Measurements from ENCODE around the gene HBS1L. TPM values are rescaled to one million over a fixed set of nuclear protein-coding genes. Genes with fewer than 3 reads are reported as not detected.

Gene HBS1L
- total RNA-seq, 1 experiment from 2014 or later, result 63.6 TPM

DNA sequence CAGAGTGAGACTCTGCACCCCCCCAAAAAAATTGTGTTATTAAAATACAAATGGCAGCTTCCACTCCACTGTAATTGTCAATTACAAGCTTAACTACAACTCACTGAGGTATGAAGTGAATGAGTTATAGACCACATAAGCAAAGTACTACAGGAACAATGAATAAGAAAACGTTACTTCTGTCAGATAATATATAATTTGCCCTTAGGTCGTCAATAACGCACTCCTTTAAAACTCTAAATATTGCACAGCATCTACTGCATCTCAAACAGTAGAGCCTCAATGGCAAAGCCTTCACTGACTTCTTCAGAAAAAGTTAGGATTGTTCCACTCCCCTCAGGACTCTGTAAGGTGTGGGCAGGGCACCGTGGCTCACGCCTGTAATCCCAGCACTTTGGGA is 2.0 kb upstream of the HBS1L start:
- H3K9me2 ChIP-seq (replicated peaks; ENCODE audit: insufficient read depth, low read length), result no peaks in the 10 kb centered on the region
- H3K4me1 ChIP-seq (ENCODE audit: low read length), result peaks cover 26% of the 10 kb centered on the region
- 0 out of 2 replicates have a peak, but pooled peaks cover 2% of the 10 kb centered on the region for H3K36me3 ChIP-seq (ENCODE audit: insufficient read depth, low read length)
- no peak overlapping the region for H3K4me3 ChIP-seq (ENCODE audit: low read length)
- H3K79me2 ChIP-seq (ENCODE audit: low read length), result peaks cover 30% of the 10 kb centered on the region
- no peaks in the 10 kb centered on the region for H3K27me3 ChIP-seq (ENCODE audit: low read length)
- no peak for DNase-seq
- no peak overlapping the region for H2AFZ ChIP-seq (ENCODE audit: low read length)
- H3K4me2 ChIP-seq (ENCODE audit: low read depth, low read length, poor library complexity, severe bottlenecking), result no peak overlapping the region
- H3K27ac ChIP-seq (ENCODE audit: low read length), result no peak overlapping the region
- H3K9me3 ChIP-seq (ENCODE audit: low read length), result no peaks in the 10 kb centered on the region
- no peaks in the 10 kb centered on the region for H4K20me1 ChIP-seq (ENCODE audit: insufficient read depth, low read depth, low read length)
- H3K9ac ChIP-seq (ENCODE audit: low read length), result no peak overlapping the region

DNA sequence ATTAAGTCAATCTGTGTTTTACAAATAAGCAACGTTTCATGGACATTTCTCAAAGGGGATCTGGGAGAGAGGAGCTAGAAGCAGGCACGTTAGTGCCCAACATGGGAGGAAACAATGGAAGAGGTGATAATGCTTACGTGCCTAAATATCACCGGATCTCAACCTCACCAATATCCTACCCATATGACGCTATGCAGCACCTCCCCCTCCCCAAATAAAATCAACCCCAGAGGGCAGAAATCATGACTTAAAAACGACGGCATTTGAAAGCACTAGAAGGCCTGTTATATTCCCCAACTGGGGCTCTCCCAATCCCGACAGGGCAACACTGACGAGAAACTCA is 425 bp downstream of the HBS1L start:
- peaks cover 8% of the 10 kb centered on the region; the same call in 1 of the 2 replicates for H3K36me3 ChIP-seq (ENCODE audit: insufficient read depth, low read length)
- H3K9ac ChIP-seq (ENCODE audit: low read length), result peak overlapping the region; percentile 89
- no peaks in the 10 kb centered on the region for H3K9me3 ChIP-seq (ENCODE audit: low read length)
- peak overlapping the region; percentile 25; the same call in 1 of the 2 replicates for H3K27ac ChIP-seq (ENCODE audit: low read length)
- H3K4me3 ChIP-seq (ENCODE audit: low read length), result peak overlapping the region; percentile 88
- peak; percentile 63 for DNase-seq
- peaks cover 26% of the 10 kb centered on the region for H3K4me1 ChIP-seq (ENCODE audit: low read length)
- H3K9me2 ChIP-seq (replicated peaks; ENCODE audit: insufficient read depth, low read length), result no peaks in the 10 kb centered on the region
- peak overlapping the region; percentile 96 for H3K4me2 ChIP-seq (ENCODE audit: low read depth, low read length, poor library complexity, severe bottlenecking)
- H3K27me3 ChIP-seq (ENCODE audit: low read length), result no peaks in the 10 kb centered on the region
- H3K79me2 ChIP-seq (ENCODE audit: low read length), result peaks cover 53% of the 10 kb centered on the region
- peak overlapping the region; percentile 40; the same call in 1 of the 2 replicates for H2AFZ ChIP-seq (ENCODE audit: low read length)
- no peaks in the 10 kb centered on the region for H4K20me1 ChIP-seq (ENCODE audit: insufficient read depth, low read depth, low read length)

DNA sequence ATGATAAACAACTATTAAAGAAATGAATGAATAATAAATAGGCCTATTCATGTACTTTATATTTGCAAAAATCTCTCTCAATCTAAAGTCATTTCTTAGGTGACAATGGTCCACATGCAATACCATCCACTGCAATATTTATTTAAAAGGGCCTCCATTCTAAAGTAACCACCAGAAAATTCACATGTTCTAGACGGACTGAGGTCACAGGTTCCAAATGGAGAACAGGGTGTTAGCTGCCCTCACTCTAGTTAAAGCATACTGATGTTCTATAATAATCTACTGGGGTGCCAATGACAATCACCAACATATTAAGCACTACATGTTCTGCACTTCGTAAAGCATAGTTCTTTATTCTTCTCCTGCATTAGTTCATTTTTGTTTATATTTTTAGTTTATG is 1.2 kb downstream of the HBS1L start:
- Histone ChIP-seq H3K27me3 (ENCODE audit: low read length) (no peaks in the 10 kb centered on the region), H3K9me3 (ENCODE audit: low read length) (no peaks in the 10 kb centered on the region), H3K4me1 (ENCODE audit: low read length) (peaks cover 26% of the 10 kb centered on the region), H2AFZ (ENCODE audit: low read length) (no peak overlapping the region), H3K4me2 (ENCODE audit: low read depth, low read length, poor library complexity, severe bottlenecking) (peak overlapping the region; percentile 96), H3K4me3 (ENCODE audit: low read length) (peak overlapping the region; percentile 88), H3K36me3 (ENCODE audit: insufficient read depth, low read length) (peaks cover 16% of the 10 kb centered on the region; the same call in 1 of the 2 replicates), H4K20me1 (ENCODE audit: insufficient read depth, low read depth, low read length) (no peaks in the 10 kb centered on the region), H3K9ac (ENCODE audit: low read length) (peak overlapping the region; percentile 89), H3K9me2 (replicated peaks; ENCODE audit: insufficient read depth, low read length) (no peaks in the 10 kb centered on the region), H3K79me2 (ENCODE audit: low read length) (peaks cover 61% of the 10 kb centered on the region), H3K27ac (ENCODE audit: low read length) (no peak overlapping the region)
- peak; percentile 53 for DNase-seq

DNA sequence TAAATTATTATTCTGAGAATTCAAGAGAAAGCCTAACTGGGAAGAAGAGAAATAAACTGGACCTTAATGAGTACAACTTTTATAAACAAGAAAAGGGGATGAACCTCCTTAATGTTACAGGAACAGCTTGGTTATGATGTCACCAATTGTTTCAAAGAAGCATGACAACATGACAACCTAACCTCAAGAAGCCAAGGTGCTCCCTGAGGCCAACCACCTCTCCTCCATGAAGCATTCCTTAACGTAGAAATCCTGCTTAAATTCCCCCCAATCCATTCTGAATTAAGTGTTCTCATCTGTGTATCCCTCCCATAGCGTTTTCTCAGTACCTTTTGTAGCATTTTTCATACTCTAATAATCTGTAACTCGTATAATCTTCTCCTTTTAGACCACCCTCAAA is 1.7 kb downstream of the HBS1L start:
- Histone ChIP-seq H4K20me1 (ENCODE audit: insufficient read depth, low read depth, low read length) (no peaks in the 10 kb centered on the region), H3K4me3 (ENCODE audit: low read length) (peak overlapping the region; percentile 88), H3K4me1 (ENCODE audit: low read length) (peaks cover 26% of the 10 kb centered on the region), H3K9me2 (replicated peaks; ENCODE audit: insufficient read depth, low read length) (no peaks in the 10 kb centered on the region), H3K4me2 (ENCODE audit: low read depth, low read length, poor library complexity, severe bottlenecking) (peak overlapping the region; percentile 96), H3K27me3 (ENCODE audit: low read length) (no peaks in the 10 kb centered on the region), H3K36me3 (ENCODE audit: insufficient read depth, low read length) (peaks cover 21% of the 10 kb centered on the region), H3K27ac (ENCODE audit: low read length) (no peak overlapping the region), H3K79me2 (ENCODE audit: low read length) (peaks cover 66% of the 10 kb centered on the region), H3K9ac (ENCODE audit: low read length) (peak overlapping the region; percentile 89), H3K9me3 (ENCODE audit: low read length) (no peaks in the 10 kb centered on the region), H2AFZ (ENCODE audit: low read length) (no peak overlapping the region)
- no peak for DNase-seq

GRCh38 chr6:135048915-135049314 is 5.7 kb downstream of the HBS1L start:
- peaks cover 32% of the 10 kb centered on the region for H3K4me1 ChIP-seq (ENCODE audit: low read length)
- H3K27ac ChIP-seq (ENCODE audit: low read length), result no peak overlapping the region
- peaks cover 99% of the 10 kb centered on the region for H3K79me2 ChIP-seq (ENCODE audit: low read length)
- H4K20me1 ChIP-seq (ENCODE audit: insufficient read depth, low read depth, low read length), result no peaks in the 10 kb centered on the region
- H3K9me2 ChIP-seq (replicated peaks; ENCODE audit: insufficient read depth, low read length), result no peaks in the 10 kb centered on the region
- H3K4me3 ChIP-seq (ENCODE audit: low read length), result no peak overlapping the region
- no peak overlapping the region for H2AFZ ChIP-seq (ENCODE audit: low read length)
- H3K27me3 ChIP-seq (ENCODE audit: low read length), result no peaks in the 10 kb centered on the region
- no peak for DNase-seq
- H3K4me2 ChIP-seq (ENCODE audit: low read depth, low read length, poor library complexity, severe bottlenecking), result no peak overlapping the region
- no peaks in the 10 kb centered on the region for H3K9me3 ChIP-seq (ENCODE audit: low read length)
- H3K36me3 ChIP-seq (ENCODE audit: insufficient read depth, low read length), result peaks cover 37% of the 10 kb centered on the region
- no peak overlapping the region for H3K9ac ChIP-seq (ENCODE audit: low read length)

GRCh38 chr6:135047336-135047735 is 7.3 kb downstream of the HBS1L start:
- Histone ChIP-seq H3K27ac (ENCODE audit: low read length) (no peak overlapping the region), H4K20me1 (ENCODE audit: insufficient read depth, low read depth, low read length) (no peaks in the 10 kb centered on the region), H3K4me1 (ENCODE audit: low read length) (peaks cover 19% of the 10 kb centered on the region)

GRCh38 chr6:135046912-135047311 is 7.7 kb downstream of the HBS1L start:
- no peaks in the 10 kb centered on the region for H3K9me3 ChIP-seq (ENCODE audit: low read length)
- no peak for DNase-seq
- peaks cover 16% of the 10 kb centered on the region for H3K4me1 ChIP-seq (ENCODE audit: low read length)
- no peaks in the 10 kb centered on the region for H3K27me3 ChIP-seq (ENCODE audit: low read length)
- H3K9ac ChIP-seq (ENCODE audit: low read length), result no peak overlapping the region
- no peaks in the 10 kb centered on the region for H3K9me2 ChIP-seq (replicated peaks; ENCODE audit: insufficient read depth, low read length)
- H3K4me3 ChIP-seq (ENCODE audit: low read length), result no peak overlapping the region
- H2AFZ ChIP-seq (ENCODE audit: low read length), result no peak overlapping the region
- H3K79me2 ChIP-seq (ENCODE audit: low read length), result peaks cover 98% of the 10 kb centered on the region
- H3K4me2 ChIP-seq (ENCODE audit: low read depth, low read length, poor library complexity, severe bottlenecking), result no peak overlapping the region
- H3K27ac ChIP-seq (ENCODE audit: low read length), result no peak overlapping the region
- H4K20me1 ChIP-seq (ENCODE audit: insufficient read depth, low read depth, low read length), result no peaks in the 10 kb centered on the region
- H3K36me3 ChIP-seq (ENCODE audit: insufficient read depth, low read length), result peaks cover 37% of the 10 kb centered on the region

More at GRCh38 chr6:135047336-135047735, 7.3 kb downstream of the HBS1L start:
- no peak overlapping the region for H2AFZ ChIP-seq (ENCODE audit: low read length)
- no peaks in the 10 kb centered on the region for H3K9me3 ChIP-seq (ENCODE audit: low read length)
- no peaks in the 10 kb centered on the region for H3K9me2 ChIP-seq (replicated peaks; ENCODE audit: insufficient read depth, low read length)
- H3K4me3 ChIP-seq (ENCODE audit: low read length), result no peak overlapping the region
- H3K27me3 ChIP-seq (ENCODE audit: low read length), result no peaks in the 10 kb centered on the region
- DNase-seq, result no peak
- H3K4me2 ChIP-seq (ENCODE audit: low read depth, low read length, poor library complexity, severe bottlenecking), result no peak overlapping the region
- H3K9ac ChIP-seq (ENCODE audit: low read length), result no peak overlapping the region
- H3K79me2 ChIP-seq (ENCODE audit: low read length), result peaks cover 98% of the 10 kb centered on the region
- H3K36me3 ChIP-seq (ENCODE audit: insufficient read depth, low read length), result peaks cover 37% of the 10 kb centered on the region

- no peak overlapping the region for H3K9ac ChIP-seq (ENCODE audit: low read length)
- no peak overlapping the region for H2AFZ ChIP-seq (ENCODE audit: low read length)
- no peaks in the 10 kb centered on the region for H3K27me3 ChIP-seq (ENCODE audit: low read length)
- H3K9me3 ChIP-seq (ENCODE audit: low read length), result no peaks in the 10 kb centered on the region
- no peaks in the 10 kb centered on the region for H3K9me2 ChIP-seq (replicated peaks; ENCODE audit: insufficient read depth, low read length)
- H3K4me1 ChIP-seq (ENCODE audit: low read length), result peaks cover 16% of the 10 kb centered on the region
- peaks cover 96% of the 10 kb centered on the region for H3K79me2 ChIP-seq (ENCODE audit: low read length)
- no peak overlapping the region for H3K27ac ChIP-seq (ENCODE audit: low read length)
- no peak overlapping the region for H3K4me3 ChIP-seq (ENCODE audit: low read length)
- H3K4me2 ChIP-seq (ENCODE audit: low read depth, low read length, poor library complexity, severe bottlenecking), result no peak overlapping the region
- no peaks in the 10 kb centered on the region for H4K20me1 ChIP-seq (ENCODE audit: insufficient read depth, low read depth, low read length)
- H3K36me3 ChIP-seq (ENCODE audit: insufficient read depth, low read length), result peaks cover 42% of the 10 kb centered on the region
- no peak for DNase-seq
Measured at GRCh38 chr6:135044639-135045038, 10.0 kb downstream of the HBS1L start.

GRCh38 chr6:135043846-135044245 is 10.8 kb downstream of the HBS1L start:
- H3K79me2 ChIP-seq (ENCODE audit: low read length), result peaks cover 97% of the 10 kb centered on the region
- H3K9me2 ChIP-seq (replicated peaks; ENCODE audit: insufficient read depth, low read length), result no peaks in the 10 kb centered on the region
- H3K27ac ChIP-seq (ENCODE audit: low read length), result no peak overlapping the region
- no peaks in the 10 kb centered on the region for H3K27me3 ChIP-seq (ENCODE audit: low read length)
- no peaks in the 10 kb centered on the region for H3K9me3 ChIP-seq (ENCODE audit: low read length)
- H3K9ac ChIP-seq (ENCODE audit: low read length), result no peak overlapping the region
- H2AFZ ChIP-seq (ENCODE audit: low read length), result no peak overlapping the region
- peaks cover 16% of the 10 kb centered on the region for H3K4me1 ChIP-seq (ENCODE audit: low read length)
- no peak overlapping the region for H3K4me3 ChIP-seq (ENCODE audit: low read length)
- H3K36me3 ChIP-seq (ENCODE audit: insufficient read depth, low read length), result peaks cover 46% of the 10 kb centered on the region
- H4K20me1 ChIP-seq (ENCODE audit: insufficient read depth, low read depth, low read length), result no peaks in the 10 kb centered on the region
- H3K4me2 ChIP-seq (ENCODE audit: low read depth, low read length, poor library complexity, severe bottlenecking), result no peak overlapping the region
- no peak for DNase-seq

All from Karpas-422 (cell line).